Neural progenitor cell (in vitro differentiated cells): ENCODE results near the gene ANAPC10. TPM values are rescaled to one million over a fixed set of nuclear protein-coding genes. Genes with fewer than 3 reads are reported as not detected.

Source experiments
- DNase-seq: peaks from one replicate; pipeline ENCODE4 v3.0.0-alpha.2; 2016; ENCODE audit warnings: low spot score
- H2AFZ ChIP-seq: fragments of 200-600 bp; sonication (generic); replicated peaks from 2 replicates; pipeline ENCODE4 v1.6.1; 2016; ENCODE audit warnings: antibody characterized with exemption
- H3F3A ChIP-seq: fragments of 200-600 bp; sonication (generic); 2 replicates; pipeline ENCODE4 v1.6.1; 2016; ENCODE audit warnings: antibody characterized with exemption, low read depth
- H3K27ac ChIP-seq: fragments of 200-600 bp; sonication (generic); 2 replicates; pipeline ENCODE4 v1.5.1; 2016; ENCODE audit warnings: mild to moderate bottlenecking
- H3K27me3 ChIP-seq: fragments of 200-600 bp; sonication (generic); 2 replicates; pipeline ENCODE4 v1.6.1; 2016; ENCODE audit warnings: mild to moderate bottlenecking, moderate library complexity
- H3K36me3 ChIP-seq: fragments of 200-600 bp; sonication (generic); 2 replicates; pipeline ENCODE4 v1.5.1; 2016
- H3K4me1 ChIP-seq: fragments of 200-600 bp; sonication (generic); 2 replicates; pipeline ENCODE4 v1.6.1; 2016; ENCODE audit warnings: mixed run types
- H3K4me2 ChIP-seq: fragments of 200-600 bp; sonication (generic); 2 replicates; pipeline ENCODE4 v1.6.1; 2016
- H3K4me3 ChIP-seq: fragments of 200-600 bp; sonication (generic); 2 replicates; pipeline ENCODE4 v1.5.1; 2016
- H3K79me2 ChIP-seq: fragments of 200-600 bp; sonication (generic); 2 replicates; pipeline ENCODE4 v1.6.1; 2016; ENCODE audit warnings: low read depth
- H3K9ac ChIP-seq: fragments of 200-600 bp; sonication (generic); 2 replicates; pipeline ENCODE4 v1.6.1; 2016
- H3K9me3 ChIP-seq: fragments of 200-600 bp; sonication (generic); 2 replicates; pipeline ENCODE4 v1.5.1; 2016; ENCODE audit warnings: low read depth
- H4K20me1 ChIP-seq: fragments of 200-600 bp; sonication (generic); 2 replicates; pipeline ENCODE4 v1.6.1; 2016; ENCODE audit warnings: low read depth
- H3K27ac Mint-ChIP-seq: 3 replicates; pipeline ENCODE4 v1.8.0; 2021; ENCODE audit warnings: mixed read lengths
- H3K27me3 Mint-ChIP-seq: 2 replicates; pipeline ENCODE4 v1.8.0; 2022; ENCODE audit warnings: low read depth, mild to moderate bottlenecking, inconsistent platforms, moderate library complexity, mixed read lengths; ENCODE audit not compliant: insufficient read depth
- H3K36me3 Mint-ChIP-seq: 3 replicates; pipeline ENCODE4 v1.8.0; 2021; ENCODE audit warnings: mixed read lengths
- H3K4me1 Mint-ChIP-seq: 3 replicates; pipeline ENCODE4 v1.8.0; 2021; ENCODE audit warnings: mixed read lengths
- H3K4me3 Mint-ChIP-seq: 3 replicates; pipeline ENCODE4 v1.8.0; 2021; ENCODE audit warnings: mild to moderate bottlenecking, moderate library complexity, mixed read lengths
- H3K9me3 Mint-ChIP-seq: 3 replicates; pipeline ENCODE4 v1.8.0; 2020; ENCODE audit warnings: mixed read lengths
- CTCF ChIP-seq: fragments of 200-600 bp; sonication (generic); IDR thresholded peaks from 2 replicates; pipeline ENCODE4 v1.5.1; 2017; ENCODE audit warnings: antibody characterized with exemption, mild to moderate bottlenecking
- EZH2 ChIP-seq: fragments of 200-600 bp; sonication (generic); IDR thresholded peaks from 2 replicates; pipeline ENCODE4 v1.6.1; 2017; ENCODE audit warnings: antibody characterized with exemption, mild to moderate bottlenecking, moderate library complexity
- EZH2phosphoT487 ChIP-seq: fragments of 200-600 bp; sonication (generic); IDR thresholded peaks from 2 replicates; pipeline ENCODE4 v1.6.1; 2017; ENCODE audit warnings: antibody characterized with exemption
- total RNA-seq: library from RNA; depleted of rRNA; stranded (reverse); fragments of >200 nt; gene quantifications from 2 replicates; pipeline ENCODE4 v1.2.3, GENCODE V29; 2015; ENCODE audit warnings: low replicate concordance

Gene ANAPC10
- total RNA-seq, 1 donor from 2014 or later: 48.4 TPM

GRCh38 chr4:145081756-145082155 is 16.2 kb downstream of the ANAPC10 start:
- no peak overlapping the region for H2AFZ ChIP-seq
- H3K4me3 Mint-ChIP-seq: no peak overlapping the region
- H4K20me1 ChIP-seq: no peaks in the 10 kb centered on the region
- no peak overlapping the region for H3K4me2 ChIP-seq
- H3K27me3 Mint-ChIP-seq: no peaks in the 10 kb centered on the region
- H3K36me3 ChIP-seq: no peaks in the 10 kb centered on the region
- H3K4me3 ChIP-seq: no peak overlapping the region
- H3K9ac ChIP-seq: no peak overlapping the region
- peaks cover 37% of the 10 kb centered on the region for H3K36me3 Mint-ChIP-seq
- DNase-seq: no peak
- no peak for TF ChIP-seq EZH2phosphoT487
- no peak for TF ChIP-seq CTCF
- TF ChIP-seq EZH2: no peak
- H3K79me2 ChIP-seq: peaks cover 54% of the 10 kb centered on the region
- H3K27ac ChIP-seq: no peak overlapping the region
- no peaks in the 10 kb centered on the region for H3K27me3 ChIP-seq
- no peaks in the 10 kb centered on the region for H3K9me3 ChIP-seq
- peaks cover 20% of the 10 kb centered on the region for H3K9me3 Mint-ChIP-seq
- H3K4me1 Mint-ChIP-seq: peaks cover 4% of the 10 kb centered on the region
- no peaks in the 10 kb centered on the region for H3F3A ChIP-seq
- H3K4me1 ChIP-seq: no peaks in the 10 kb centered on the region
- H3K27ac Mint-ChIP-seq: no peak overlapping the region

GRCh38 chr4:145076469-145076855 is 21.5 kb downstream of the ANAPC10 start:
- Histone ChIP-seq H3K4me1 (no peaks in the 10 kb centered on the region), H3K4me3 (no peak overlapping the region), H3K79me2 (peaks cover 30% of the 10 kb centered on the region), H3F3A (no peaks in the 10 kb centered on the region), H3K9me3 (no peaks in the 10 kb centered on the region), H2AFZ (no peak overlapping the region), H3K4me2 (no peak overlapping the region), H3K27ac (no peak overlapping the region), H3K9ac (no peak overlapping the region), H4K20me1 (no peaks in the 10 kb centered on the region), H3K27me3 (no peaks in the 10 kb centered on the region), H3K36me3 (no peaks in the 10 kb centered on the region)
- peaks cover 46% of the 10 kb centered on the region for H3K36me3 Mint-ChIP-seq
- TF ChIP-seq CTCF (no peak), EZH2phosphoT487 (no peak), EZH2 (no peak)
- no peak overlapping the region for H3K4me3 Mint-ChIP-seq
- H3K27me3 Mint-ChIP-seq: no peaks in the 10 kb centered on the region
- no peak overlapping the region for H3K27ac Mint-ChIP-seq
- H3K4me1 Mint-ChIP-seq: no peaks in the 10 kb centered on the region
- DNase-seq: no peak
- H3K9me3 Mint-ChIP-seq: peaks cover 27% of the 10 kb centered on the region

- Mint-ChIP-seq H3K36me3 (peaks cover 47% of the 10 kb centered on the region), H3K9me3 (peaks cover 27% of the 10 kb centered on the region), H3K27me3 (no peaks in the 10 kb centered on the region), H3K27ac (no peak overlapping the region), H3K4me3 (no peak overlapping the region), H3K4me1 (no peaks in the 10 kb centered on the region)
- H3K79me2 ChIP-seq: peaks cover 30% of the 10 kb centered on the region
- H3K9ac ChIP-seq: no peak overlapping the region
- H3K27ac ChIP-seq: no peak overlapping the region
- no peak overlapping the region for H3K4me2 ChIP-seq
- H3F3A ChIP-seq: no peaks in the 10 kb centered on the region
- H4K20me1 ChIP-seq: no peaks in the 10 kb centered on the region
- no peak overlapping the region for H3K4me3 ChIP-seq
- no peak overlapping the region for H2AFZ ChIP-seq
- no peaks in the 10 kb centered on the region for H3K4me1 ChIP-seq
- H3K9me3 ChIP-seq: no peaks in the 10 kb centered on the region
- TF ChIP-seq CTCF (no peak), EZH2phosphoT487 (no peak), EZH2 (no peak)
- H3K36me3 ChIP-seq: no peaks in the 10 kb centered on the region
- DNase-seq: no peak
- no peaks in the 10 kb centered on the region for H3K27me3 ChIP-seq
These were observed 22.1 kb downstream of the ANAPC10 start for GRCh38 chr4:145075742-145076468.
